GM12874 (cell line): ENCODE results near the gene RTCA.

ENCODE experiments used
- CTCF ChIP-seq: IDR thresholded peaks from 2 replicates; pipeline ENCODE4 v1.5.1; 2011; ENCODE audit warnings: low read depth, mild to moderate bottlenecking, control low read depth, low read length, moderate library complexity; ENCODE audit not compliant: insufficient read depth

The RTCA gene

GRCh38 chr1:100265931-100266740 is at the start of gene RTCA:
TSS of gene RTCA (plus strand) at chr1:100266216. CDS start at chr1:100266376, 160 bp downstream.
- no peak for TF ChIP-seq CTCF

- no peak for TF ChIP-seq CTCF
These were observed 48.2 kb upstream of the RTCA start for GRCh38 chr1:100217834-100218233.

- TF ChIP-seq CTCF, result no peak
These were observed 46.6 kb upstream of the RTCA start for GRCh38 chr1:100219457-100219856.

- TF ChIP-seq CTCF, result no peak
These were observed 46.1 kb upstream of the RTCA start for GRCh38 chr1:100219883-100220282.

- no peak for TF ChIP-seq CTCF
These were observed 43.6 kb upstream of the RTCA start for GRCh38 chr1:100222428-100222827.

GRCh38 chr1:100229681-100230443 is 36.2 kb upstream of the RTCA start:
- no peak for TF ChIP-seq CTCF

- no peak for TF ChIP-seq CTCF
These were observed 35.3 kb upstream of the RTCA start for GRCh38 chr1:100230765-100231164.
